Muscle layer of duodenum (tissue), 2 donors: ENCODE measurements around the gene RSPO3.
"Not testable (repeated sequence)": the region's sequence is repeated elsewhere in the genome, so short reads cannot be mapped to it uniquely, and the experiment has no call there.

Source experiments
- H3K27ac ChIP-seq: one replicate; pipeline ENCODE4 v1.7.0; 2013; ENCODE audit warnings: mild to moderate bottlenecking, low read length
- H3K27me3 ChIP-seq: one replicate; pipeline ENCODE4 v1.7.0; 2013; ENCODE audit warnings: low read depth, mild to moderate bottlenecking, control low read depth, low read length
- H3K36me3 ChIP-seq, 2 donors: one replicate each; pipeline ENCODE4 v1.7.0; 2013; ENCODE audit warnings: low read length in 2 of 2, control low read depth in 1 of 2, mild to moderate bottlenecking in 1 of 2; ENCODE audit not compliant: insufficient read depth in 2 of 2, control insufficient read depth in 1 of 2
- H3K4me1 ChIP-seq, 2 donors: one replicate each; pipeline ENCODE4 v1.7.0; 2013; ENCODE audit warnings: low read length in 2 of 2, mild to moderate bottlenecking in 2 of 2, control low read depth in 1 of 2, moderate library complexity in 1 of 2; ENCODE audit not compliant: insufficient read depth in 2 of 2, control insufficient read depth in 1 of 2
- H3K4me3 ChIP-seq, 2 donors: one replicate each; pipeline ENCODE4 v1.7.0; 2013; ENCODE audit warnings: low read length in 2 of 2, low read depth in 1 of 2, mild to moderate bottlenecking in 1 of 2
- H3K9me3 ChIP-seq, 2 donors: one replicate each; pipeline ENCODE4 v1.7.0; 2013; ENCODE audit warnings: low read length in 2 of 2, control low read depth in 1 of 2, mild to moderate bottlenecking in 1 of 2; ENCODE audit not compliant: control insufficient read depth in 1 of 2
- donor health status: healthy.

RSPO3 gene

GRCh38 chr6:127225497-127225896 lies 107.0 kb downstream of the RSPO3 start:
- no peak overlapping the region for H3K27ac ChIP-seq

GRCh38 chr6:127233819-127234218 lies 115.3 kb downstream of the RSPO3 start:
- H3K36me3 ChIP-seq, H3K9me3 ChIP-seq, H3K4me3 ChIP-seq, H3K27me3 ChIP-seq, H3K4me1 ChIP-seq, H3K27ac ChIP-seq: not testable (repeated sequence)

More at GRCh38 chr6:127225497-127225896, 107.0 kb downstream of the RSPO3 start:
- Histone ChIP-seq H3K4me1 (no peaks in the 10 kb centered on the region), H3K36me3 (no peaks in the 10 kb centered on the region), H3K9me3 (peaks cover 0 to 4% of the 10 kb centered on the region in 2 donors), H3K27me3 (no peaks in the 10 kb centered on the region), H3K4me3 (no peak overlapping the region)

- no peak overlapping the region for H3K27ac ChIP-seq
- H3K36me3 ChIP-seq, result no peaks in the 10 kb centered on the region
- H3K4me3 ChIP-seq, result no peak overlapping the region
- no peaks in the 10 kb centered on the region for H3K27me3 ChIP-seq
- no peaks in the 10 kb centered on the region for H3K9me3 ChIP-seq
- no peaks in the 10 kb centered on the region for H3K4me1 ChIP-seq
Measured at GRCh38 chr6:127243501-127243900, 125.0 kb downstream of the RSPO3 start.
